Endothelial cell of hepatic sinusoid (primary cell): Measurements from ENCODE around the gene ZDHHC22.
"Not testable (repeated sequence)": the region's sequence is repeated elsewhere in the genome, so short reads cannot be mapped to it uniquely, and the experiment has no call there.

Source experiments
- in situ Hi-C: cut with HindIII; loops from 2 replicates; pipeline ENCODE4 v1.10.0; 2017; ENCODE audit warnings: low sequenced_read_pairs

The ZDHHC22 gene, protein sequence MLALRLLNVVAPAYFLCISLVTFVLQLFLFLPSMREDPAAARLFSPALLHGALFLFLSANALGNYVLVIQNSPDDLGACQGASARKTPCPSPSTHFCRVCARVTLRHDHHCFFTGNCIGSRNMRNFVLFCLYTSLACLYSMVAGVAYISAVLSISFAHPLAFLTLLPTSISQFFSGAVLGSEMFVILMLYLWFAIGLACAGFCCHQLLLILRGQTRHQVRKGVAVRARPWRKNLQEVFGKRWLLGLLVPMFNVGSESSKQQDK

DNA sequence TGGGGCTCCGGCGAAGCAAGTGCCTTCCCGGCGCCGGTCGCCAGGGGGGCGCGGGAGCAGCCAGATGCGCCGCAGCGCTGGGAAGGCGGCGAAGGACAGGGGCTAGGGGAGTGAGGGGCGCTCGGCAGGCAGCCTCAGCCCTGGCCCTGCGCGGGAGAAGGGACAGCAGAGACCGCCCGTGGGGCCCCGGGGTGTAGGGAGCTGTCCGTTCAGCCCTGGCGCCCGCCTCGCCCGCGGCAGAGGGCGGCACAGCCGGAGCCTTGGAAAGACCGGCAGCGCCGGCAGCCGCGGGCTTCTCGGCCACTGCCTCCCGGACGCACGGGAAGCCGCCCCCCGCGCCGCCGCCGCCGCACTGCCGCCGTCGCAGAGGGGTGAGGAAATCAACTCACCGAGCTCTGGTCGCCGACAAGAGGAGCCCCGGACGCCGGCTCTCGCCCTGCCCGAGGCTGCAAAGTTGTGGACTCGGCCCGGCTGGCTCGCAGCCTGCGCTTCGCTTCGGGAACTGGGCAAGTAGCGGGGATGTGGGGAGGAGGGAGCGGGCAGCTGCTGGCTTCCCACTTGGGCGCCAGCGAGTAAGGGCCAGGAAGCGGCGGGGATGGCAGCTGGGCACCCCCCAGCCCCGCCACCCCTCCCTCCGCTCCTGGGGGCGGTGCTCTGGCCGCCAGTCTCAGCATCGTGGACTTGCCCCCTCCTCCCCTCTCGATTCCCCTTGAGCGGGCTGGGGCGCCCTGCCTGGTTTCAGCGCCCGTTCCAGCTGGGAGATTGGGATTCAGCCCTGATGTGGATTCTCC, at the start of gene ZDHHC22:
ZDHHC22 (minus strand) TSS at position 578 of the 791 bp plus-strand sequence. CDS start 2,053 bp downstream, outside the sequence.
- in situ Hi-C loops = no loop called here

DNA sequence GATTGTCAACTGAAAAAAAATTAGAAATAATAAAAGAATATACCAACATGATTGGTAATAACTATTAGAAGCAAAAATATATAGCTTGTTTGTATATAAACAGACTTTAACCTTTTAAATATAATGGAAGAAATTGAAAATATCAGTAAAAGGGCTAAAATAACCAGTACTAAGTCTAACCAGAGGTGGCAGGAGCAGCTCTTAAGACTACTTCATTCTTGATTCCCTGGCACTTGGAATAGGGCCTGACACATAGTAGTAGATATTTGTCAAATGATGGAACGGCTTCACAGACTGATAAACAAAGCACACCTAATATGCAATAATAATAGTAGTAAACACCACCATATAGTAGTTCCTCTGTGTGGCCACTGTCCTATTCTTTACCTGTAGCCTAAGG, 49.4 kb upstream of the ZDHHC22 start:
- in situ Hi-C loops = no loop called here

DNA sequence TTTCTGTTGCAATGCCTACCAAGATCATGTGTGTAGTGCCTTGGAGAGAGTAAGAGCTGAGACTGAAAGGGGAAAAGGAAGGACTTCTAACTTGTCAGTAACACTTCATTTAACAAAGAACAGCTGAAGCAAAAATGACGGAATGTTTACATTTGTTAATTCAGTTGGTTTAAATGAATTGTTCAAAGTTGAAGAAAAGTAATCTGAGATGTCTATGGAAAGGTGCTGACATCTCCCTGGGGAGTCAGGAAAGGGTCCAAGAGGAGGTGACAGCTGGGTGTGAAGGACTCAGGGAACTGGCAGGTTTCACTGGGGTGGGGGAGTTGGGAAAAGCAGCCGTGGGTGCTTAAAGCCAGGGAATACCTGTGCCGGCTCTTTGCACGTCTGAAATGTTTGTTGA, 47.9 kb upstream of the ZDHHC22 start:
- in situ Hi-C loops = no loop called here

DNA sequence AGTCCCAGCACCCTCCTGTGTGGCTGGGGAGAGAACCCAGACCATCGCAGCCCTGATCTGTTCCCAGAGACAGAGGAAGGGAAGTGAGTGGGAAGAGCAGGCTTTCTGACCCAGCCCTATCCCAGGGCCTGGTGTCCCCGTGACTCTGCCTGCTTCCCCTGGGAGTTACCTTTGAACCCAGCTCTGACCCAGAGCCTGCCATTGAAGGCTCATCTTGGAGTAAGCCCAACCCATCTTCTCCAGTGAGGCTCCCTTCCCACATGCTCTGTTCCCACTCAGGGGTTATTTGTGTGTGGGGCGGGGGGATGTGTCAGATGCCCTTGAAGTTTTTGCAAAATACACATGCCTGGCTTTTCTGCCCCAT, 46.0 kb upstream of the ZDHHC22 start:
- in situ Hi-C loops = no loop called here

DNA sequence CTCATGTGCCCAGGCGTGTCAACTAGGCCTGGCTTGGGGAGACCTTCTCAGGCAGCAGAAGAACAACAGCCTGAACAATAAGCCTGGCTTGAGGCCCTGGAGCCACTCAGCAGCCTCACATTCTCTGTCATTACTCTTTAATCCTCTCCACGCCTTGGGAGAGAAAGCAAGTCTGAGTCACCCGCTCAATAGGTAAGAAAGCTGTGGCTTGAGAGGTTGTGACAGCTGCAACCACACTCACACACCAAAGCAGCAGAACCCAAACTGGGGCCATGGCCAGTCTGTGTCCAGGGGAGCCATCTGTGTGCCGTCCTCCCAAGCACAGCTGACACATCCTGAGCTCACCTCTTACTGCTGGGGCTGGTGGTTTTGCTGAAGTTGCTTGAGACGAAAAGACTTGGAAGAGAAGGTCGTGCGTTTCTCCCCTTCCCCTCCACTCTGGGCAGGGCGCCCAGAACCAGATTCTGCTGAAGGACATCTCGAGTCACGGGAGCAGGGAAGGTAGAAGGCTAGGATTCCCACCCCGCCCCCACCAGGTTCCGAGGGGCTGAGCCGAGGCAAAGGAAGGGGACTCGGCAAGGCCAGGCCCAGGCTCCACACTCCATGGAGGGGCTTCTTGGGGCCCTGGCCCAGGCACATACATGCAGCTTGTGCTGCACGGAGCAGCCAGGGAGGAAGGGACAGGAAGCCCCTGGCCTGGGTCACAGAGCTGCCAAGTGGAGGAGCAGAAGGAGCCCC, 45.5 kb upstream of the ZDHHC22 start:
- in situ Hi-C loops = no loop called here

DNA sequence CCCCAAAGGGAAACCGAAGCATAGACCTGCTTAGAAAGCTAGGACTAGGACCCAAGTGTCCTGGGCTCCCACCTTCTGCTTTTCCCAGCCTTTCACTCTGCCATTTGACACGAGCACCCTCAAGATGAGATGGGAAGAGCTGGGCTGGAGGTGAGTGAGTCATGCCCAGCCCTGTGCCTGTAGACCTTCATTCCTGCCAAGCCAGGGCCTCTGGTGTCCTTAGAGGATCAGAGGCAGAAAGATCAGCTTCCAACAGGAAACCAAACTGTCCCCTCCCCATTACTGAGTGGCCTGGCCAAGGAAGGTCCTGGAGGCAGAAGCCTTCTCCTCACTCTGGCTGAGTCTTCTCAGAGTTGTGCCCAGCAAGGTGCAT, 43.5 kb upstream of the ZDHHC22 start:
- in situ Hi-C loops = no loop called here

DNA sequence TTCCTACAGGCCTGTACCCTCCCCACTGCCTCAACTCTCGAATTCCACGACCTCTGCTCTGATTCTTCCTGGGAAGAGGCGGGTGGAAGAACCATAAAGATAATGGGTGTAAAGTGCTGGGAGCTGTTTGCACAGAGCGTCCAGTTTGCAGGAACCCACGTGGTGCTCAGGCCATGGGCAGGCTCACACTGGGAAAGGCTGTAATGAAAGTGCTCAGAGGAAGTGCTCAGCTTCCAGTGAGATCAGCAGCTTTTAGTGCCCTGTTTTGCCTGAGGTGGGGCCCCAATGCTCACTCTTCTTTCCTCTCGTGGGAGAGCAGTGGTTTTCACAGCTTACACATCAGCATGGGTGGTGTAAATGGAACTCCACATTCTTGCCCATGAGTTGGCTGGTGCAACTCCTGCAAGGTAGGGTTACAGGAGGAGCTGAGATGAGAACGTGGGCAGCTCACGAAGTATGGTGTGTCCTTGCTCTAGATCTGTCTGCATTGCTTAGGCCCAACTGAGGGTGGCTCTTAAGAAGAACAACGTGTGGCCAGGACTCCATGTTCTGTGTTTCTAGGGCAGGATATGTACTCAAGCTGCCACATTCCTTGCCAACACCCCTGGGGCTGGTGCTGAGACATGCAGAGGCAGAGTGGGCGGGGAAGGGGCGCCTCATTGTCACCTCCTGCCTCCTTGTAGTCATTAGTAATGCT, 43.0 kb upstream of the ZDHHC22 start:
- in situ Hi-C loops = no loop called here

DNA sequence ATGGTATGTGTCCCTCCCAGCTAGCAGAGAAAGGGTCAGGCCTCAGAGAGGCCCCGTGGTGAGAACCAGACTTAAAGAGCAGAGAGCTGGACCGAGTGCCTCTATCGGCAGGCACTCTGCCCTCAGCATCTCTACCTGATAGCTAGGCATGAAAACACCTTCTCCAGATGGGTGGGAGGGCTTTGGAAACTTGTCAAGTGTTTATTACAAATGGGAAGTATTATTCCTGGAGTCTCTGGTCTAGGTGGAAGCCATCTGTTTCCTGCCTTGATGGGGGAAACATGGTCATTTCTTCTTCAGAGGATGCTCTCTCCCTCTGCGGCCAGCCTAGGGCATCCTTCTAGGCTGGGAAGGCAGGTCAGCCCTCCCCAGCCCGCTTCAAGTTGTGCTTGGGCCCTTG, 42.3 kb upstream of the ZDHHC22 start:
- in situ Hi-C loops = no loop called here

DNA sequence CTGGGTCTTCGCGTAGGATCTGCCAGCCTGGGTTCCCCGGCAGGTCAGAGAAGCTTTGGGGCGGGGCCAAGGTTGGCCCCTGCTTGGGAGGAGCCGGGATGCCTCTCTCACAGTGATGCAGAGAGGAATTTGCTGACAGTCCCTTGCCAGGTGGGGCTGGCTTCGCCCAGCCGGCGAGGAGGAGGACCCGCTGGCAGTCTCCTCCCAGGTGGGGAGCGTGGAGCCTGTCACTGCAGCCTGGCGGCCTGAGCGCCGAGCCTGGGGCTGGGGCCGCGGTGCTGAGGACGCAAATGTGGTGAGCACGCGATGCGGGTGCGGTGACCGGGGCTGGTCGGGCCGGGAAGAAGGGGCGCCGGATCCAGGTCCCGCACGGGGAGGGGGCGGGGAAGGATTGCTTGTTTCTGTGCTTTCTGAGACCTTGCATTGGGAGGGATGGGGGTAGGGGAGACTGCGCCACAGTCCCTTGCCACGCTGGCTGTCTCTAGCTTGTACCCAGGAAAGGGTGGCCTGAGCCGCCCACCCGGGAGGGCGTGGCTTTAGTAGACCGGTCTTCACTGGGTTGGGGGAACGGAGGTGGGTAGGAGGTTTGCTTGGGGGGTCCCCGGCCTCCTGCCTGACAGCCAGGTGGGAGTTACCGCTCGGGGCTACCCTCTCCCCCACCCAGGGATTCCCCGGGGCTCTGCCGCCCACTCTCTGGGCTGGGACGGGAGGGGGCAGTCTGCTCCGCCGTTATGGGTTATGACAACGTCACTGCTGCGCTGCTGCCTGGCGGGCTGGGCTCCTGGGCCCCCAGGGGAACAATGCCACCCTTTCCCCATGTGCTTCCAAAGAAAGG, 40.2 kb upstream of the ZDHHC22 start, which contains the start of gene TMEM63C:
TMEM63C (plus strand) TSS at position 196 of the 835 bp plus-strand sequence. CDS start 37,016 bp downstream, outside the sequence.
- in situ Hi-C loops = no loop called here

DNA sequence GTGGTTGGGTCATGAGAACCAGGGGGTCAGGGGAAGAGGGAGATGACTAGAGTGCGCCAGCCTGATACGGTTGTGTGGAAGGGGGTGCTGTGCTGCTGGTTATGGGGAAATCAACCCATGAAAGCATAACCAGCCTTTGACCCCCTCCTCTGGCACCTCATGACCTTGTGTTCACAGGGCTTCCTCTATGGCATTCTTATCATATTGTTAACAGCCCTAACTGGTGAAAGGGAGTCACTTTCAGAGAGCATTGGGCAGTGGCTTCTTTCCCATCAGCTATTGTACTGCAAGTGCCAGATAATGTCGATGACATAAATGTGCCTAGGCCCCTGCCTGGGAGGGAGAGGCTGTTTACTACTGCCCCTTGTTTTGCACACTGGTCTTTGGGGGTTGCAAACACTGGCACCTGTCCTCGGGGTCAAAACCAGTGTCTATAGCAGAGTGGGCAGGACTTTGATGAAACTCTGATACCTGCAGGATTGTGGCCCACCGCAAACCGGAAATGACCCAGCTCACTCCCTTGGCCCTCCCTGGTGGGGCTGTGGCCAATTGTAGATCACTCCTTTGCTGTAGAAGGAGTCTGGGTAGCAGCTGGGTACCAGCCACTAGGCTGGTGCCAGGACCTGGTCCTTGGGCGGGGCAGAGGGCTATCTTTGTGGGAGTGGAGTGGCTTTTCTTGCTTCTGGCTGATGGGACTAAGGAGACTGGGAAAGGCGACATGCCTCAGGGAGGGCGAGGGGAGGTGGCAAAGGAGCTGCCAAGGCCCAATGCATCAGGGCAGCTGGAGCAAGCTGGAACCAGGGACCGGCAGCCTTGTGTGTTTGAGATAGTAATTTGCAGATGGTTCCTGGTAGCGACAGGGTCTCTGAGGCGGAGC, 39.4 kb upstream of the ZDHHC22 start:
- in situ Hi-C loops = no loop called here

DNA sequence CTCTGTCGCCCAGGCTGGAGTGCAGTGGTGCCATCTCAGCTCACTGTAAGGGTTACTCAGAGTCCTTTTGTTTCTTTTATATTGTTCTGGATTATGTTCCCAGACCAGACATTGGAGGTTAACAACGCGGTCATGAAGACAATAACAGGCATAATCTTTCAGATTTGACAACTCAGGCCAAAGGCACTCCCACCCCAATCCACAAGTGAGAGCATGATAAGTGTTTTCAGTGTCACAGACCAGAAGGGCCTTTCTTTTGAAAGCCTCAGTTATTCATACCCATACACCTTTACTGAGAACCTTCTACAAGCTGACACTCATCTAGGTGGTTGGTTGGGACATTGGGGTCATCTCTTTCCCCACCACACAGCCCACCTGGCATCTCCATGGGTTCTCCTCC, 37.1 kb upstream of the ZDHHC22 start:
- in situ Hi-C loops = loop anchor here (5.0 kb wide), 1 partner anchor 66 kb away; no protein-coding TSS in a partner anchor

DNA sequence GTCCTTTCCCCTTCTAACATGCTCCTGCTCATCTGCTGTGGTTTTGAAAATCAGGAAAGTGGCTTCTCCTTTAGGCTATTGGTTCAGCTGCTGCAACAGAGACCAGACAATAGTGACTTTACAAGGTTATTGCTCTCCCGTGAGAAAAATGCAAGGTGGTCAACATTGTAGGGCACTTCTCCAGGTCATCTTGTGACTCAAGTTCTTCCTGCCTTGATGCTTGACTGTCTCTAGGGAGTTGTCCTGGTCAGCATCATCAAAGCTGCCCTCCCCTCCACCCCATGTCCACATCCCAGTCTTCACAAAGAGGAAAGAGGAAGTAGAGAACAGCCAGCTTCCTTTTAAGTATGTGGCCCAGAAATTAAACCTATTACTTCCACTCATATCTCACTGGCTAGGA, 36.1 kb upstream of the ZDHHC22 start:
- in situ Hi-C loops = loop anchor here (5.0 kb wide), 1 partner anchor 65 kb away; no protein-coding TSS in a partner anchor

DNA sequence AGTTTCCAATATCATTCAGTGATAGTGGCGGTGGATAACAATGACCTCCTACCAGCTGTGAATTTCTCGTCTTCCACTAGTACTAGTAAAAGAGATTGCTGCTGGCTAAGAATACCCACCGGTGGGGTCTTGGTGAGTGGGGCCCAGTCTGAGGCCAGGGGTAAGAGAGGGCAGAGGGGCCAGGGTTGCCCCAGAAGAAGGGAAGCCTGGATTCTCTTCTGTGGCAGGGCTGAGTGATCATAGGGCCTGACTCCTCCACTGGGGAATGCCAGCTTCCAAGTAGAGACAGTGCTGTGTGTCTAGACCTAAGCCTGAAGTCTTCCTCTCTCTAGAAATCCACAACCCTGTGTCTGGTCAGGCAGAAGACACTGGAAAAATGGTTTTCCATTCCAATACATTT, 34.3 kb upstream of the ZDHHC22 start:
- in situ Hi-C loops = loop anchor here (5.0 kb wide), 1 partner anchor 64 kb away; no protein-coding TSS in a partner anchor

DNA sequence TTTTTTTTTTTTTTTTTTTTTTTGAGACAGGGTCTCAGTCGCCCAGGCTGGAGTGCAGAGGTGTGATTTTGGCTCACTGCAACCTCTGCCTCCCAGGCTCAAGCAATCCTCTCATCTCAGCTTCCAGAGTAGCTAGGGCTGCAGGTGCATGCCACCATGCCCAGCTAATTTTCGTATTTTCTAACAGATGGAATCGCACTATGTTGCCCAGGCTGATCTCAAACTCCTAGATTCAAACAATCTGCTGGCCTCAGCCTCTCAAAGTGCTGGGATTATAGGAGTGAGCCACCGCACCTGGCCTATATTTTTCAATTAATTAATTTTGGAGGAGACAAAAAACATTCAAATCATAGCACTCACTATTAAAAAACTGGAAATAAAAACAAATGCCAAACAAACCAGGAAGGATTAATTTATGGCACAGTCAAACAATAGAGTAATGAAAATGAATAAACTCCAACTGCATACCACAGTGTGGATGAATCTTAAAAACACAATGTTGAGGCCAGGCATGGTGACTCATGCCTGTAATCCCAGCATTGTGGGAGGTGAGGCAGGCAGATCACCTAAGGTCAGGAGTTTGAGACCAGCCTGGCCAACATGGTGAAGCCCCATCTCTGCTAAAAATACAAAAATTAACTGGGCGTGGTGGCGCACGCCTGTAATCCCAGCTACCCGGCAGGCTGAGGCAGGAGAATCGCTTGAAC, 32.5 kb upstream of the ZDHHC22 start:
- in situ Hi-C loops = not testable (repeated sequence)

DNA sequence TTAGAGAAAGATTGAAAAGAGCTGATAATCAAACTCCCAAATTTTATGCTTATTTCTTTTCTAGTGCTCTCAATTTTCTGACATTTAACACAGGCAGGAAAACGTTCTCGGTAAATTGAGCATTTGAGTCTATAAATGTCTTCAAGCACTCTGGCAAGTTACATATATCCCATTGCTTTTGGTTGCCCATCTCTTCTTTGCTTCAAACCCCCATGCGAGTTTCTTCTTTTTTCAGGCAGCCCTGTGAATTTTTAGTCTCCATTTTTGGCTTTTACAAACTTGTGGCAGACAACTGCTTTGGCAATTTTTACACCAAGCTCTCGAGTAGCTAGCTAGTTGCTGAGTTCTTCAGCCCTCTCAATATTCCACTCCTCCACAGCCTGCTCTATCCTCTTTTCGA, 31.3 kb upstream of the ZDHHC22 start:
- in situ Hi-C loops = no loop called here

DNA sequence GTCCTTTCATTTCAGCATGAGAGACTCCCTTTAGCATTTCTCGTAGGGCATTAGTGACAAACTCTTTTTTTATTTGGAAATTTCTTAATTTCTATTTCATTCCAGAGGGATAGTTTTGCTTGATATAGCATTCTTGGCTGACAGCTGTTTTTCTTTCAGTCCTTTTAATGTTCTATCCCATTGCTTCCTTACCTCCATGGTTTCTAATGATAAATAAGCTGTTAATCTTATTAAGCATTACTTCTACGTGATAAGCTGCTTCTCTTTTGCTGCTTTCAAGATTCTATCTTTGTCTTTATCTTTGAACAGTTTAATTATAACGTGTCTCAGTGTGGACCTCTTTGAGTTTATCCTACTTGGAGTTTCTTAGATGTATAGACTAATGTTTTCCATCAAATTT, 28.5 kb upstream of the ZDHHC22 start:
- in situ Hi-C loops = no loop called here

DNA sequence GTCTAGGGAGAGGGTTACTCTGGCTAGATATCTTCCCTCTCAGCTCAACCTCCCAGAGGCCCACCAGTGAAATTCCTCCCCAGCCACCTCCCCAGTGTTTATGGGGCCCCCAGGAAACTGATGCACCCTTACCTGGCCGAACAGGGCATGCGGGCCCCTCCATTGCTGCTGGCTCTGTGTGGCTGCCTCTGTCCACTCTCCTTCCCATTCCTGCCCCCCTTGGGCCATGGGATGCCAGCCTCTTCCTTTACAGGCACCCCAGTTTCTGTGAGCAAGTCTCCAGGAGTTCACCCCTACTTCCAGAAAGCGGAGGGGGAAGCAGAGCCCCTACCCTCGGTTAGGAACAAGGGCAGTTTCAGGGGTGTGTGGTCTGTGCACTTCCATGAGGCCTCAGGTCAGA, 19.4 kb upstream of the ZDHHC22 start:
- in situ Hi-C loops = no loop called here

DNA sequence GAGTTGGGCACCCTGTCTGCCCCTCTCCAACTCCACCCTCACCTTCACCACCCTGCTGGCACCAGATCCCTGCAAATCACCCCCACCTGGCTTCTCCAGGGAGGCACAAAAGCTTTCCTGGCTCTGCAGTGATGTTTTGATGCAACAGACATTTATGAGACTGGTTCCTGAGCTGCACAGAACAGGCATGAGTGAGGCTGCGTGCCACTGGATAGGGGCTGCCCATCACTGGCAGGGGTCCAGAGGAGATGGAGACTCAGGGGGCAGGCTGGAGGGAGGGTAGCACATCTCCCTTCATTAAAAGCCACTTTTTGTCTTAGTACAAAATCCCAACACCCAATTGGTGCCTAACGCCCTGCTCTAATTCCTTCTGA, 17.3 kb upstream of the ZDHHC22 start:
- in situ Hi-C loops = no loop called here
